GM23338 (cell line): ENCODE data around the gene PCDHGA4. TPM values are rescaled to one million over a fixed set of nuclear protein-coding genes. Genes with fewer than 3 reads are reported as not detected.

Experiments used
- ATAC-seq: fragments of 200-7000 bp; cut with Tn5 transposase; 3 replicates; pipeline ENCODE4 v1.9.1; 2020
- DNase-seq: peaks from one replicate; pipeline ENCODE4 v3.0.0-alpha.2; 2015; ENCODE audit warnings: low spot score
- H2AFZ ChIP-seq: fragments of 200-600 bp; sonication (generic); 2 replicates; pipeline ENCODE4 v1.8.0; 2016; ENCODE audit warnings: antibody characterized with exemption, mild to moderate bottlenecking, moderate library complexity
- H3F3A ChIP-seq: fragments of 200-600 bp; sonication (generic); replicated peaks from 2 replicates; pipeline ENCODE4 v1.8.0; 2017; ENCODE audit warnings: antibody characterized with exemption, mixed run types, low read depth
- H3K27ac ChIP-seq: fragments of 200-600 bp; sonication (generic); 2 replicates; pipeline ENCODE4 v1.6.1; 2016; ENCODE audit warnings: low read depth
- H3K27me3 ChIP-seq: fragments of 200-600 bp; sonication (generic); 2 replicates; pipeline ENCODE4 v1.8.0; 2016; ENCODE audit warnings: mild to moderate bottlenecking, mixed run types, moderate library complexity; ENCODE audit not compliant: insufficient read depth
- H3K36me3 ChIP-seq: fragments of 200-600 bp; sonication (generic); 2 replicates; pipeline ENCODE4 v1.8.0; 2016; ENCODE audit warnings: mild to moderate bottlenecking; ENCODE audit not compliant: insufficient read depth
- H3K4me1 ChIP-seq: fragments of 200-600 bp; sonication (generic); 2 replicates; pipeline ENCODE4 v1.8.0; 2016; ENCODE audit warnings: mild to moderate bottlenecking, moderate library complexity; ENCODE audit not compliant: insufficient read depth
- H3K4me2 ChIP-seq: fragments of 200-600 bp; sonication (generic); 2 replicates; pipeline ENCODE4 v1.7.1; 2017; ENCODE audit warnings: mixed run types
- H3K4me3 ChIP-seq: fragments of 200-600 bp; sonication (generic); 2 replicates; pipeline ENCODE4 v1.6.1; 2016; ENCODE audit warnings: mixed run types
- H3K79me2 ChIP-seq: fragments of 200-600 bp; sonication (generic); replicated peaks from 2 replicates; pipeline ENCODE4 v1.8.0; 2017; ENCODE audit warnings: mild to moderate bottlenecking; ENCODE audit not compliant: insufficient read depth
- H3K9me2 ChIP-seq: fragments of 200-600 bp; sonication (generic); 2 replicates; pipeline ENCODE4 v1.8.0; 2017; ENCODE audit not compliant: insufficient read depth
- H4K20me1 ChIP-seq: fragments of 200-600 bp; sonication (generic); replicated peaks from 2 replicates; pipeline ENCODE4 v1.8.0; 2017; ENCODE audit warnings: mild to moderate bottlenecking; ENCODE audit not compliant: insufficient read depth
- H3K27ac Mint-ChIP-seq: 2 replicates; pipeline ENCODE4 v1.8.0; 2020; ENCODE audit warnings: inconsistent platforms, mild to moderate bottlenecking, moderate library complexity, mixed read lengths
- H3K27me3 Mint-ChIP-seq: 3 replicates; pipeline ENCODE4 v1.8.0; 2022; ENCODE audit warnings: low read depth, mild to moderate bottlenecking, moderate library complexity, mixed read lengths, inconsistent platforms; ENCODE audit not compliant: insufficient read depth, poor library complexity
- H3K36me3 Mint-ChIP-seq: 3 replicates; pipeline ENCODE4 v1.8.0; 2021; ENCODE audit warnings: low read depth, mild to moderate bottlenecking, inconsistent platforms, moderate library complexity, mixed read lengths
- H3K4me1 Mint-ChIP-seq: 3 replicates; pipeline ENCODE4 v1.8.0; 2020; ENCODE audit warnings: mild to moderate bottlenecking, inconsistent platforms, mixed read lengths
- H3K4me3 Mint-ChIP-seq: 3 replicates; pipeline ENCODE4 v1.8.0; 2021; ENCODE audit warnings: moderate library complexity, mild to moderate bottlenecking, inconsistent platforms, mixed read lengths
- H3K9me3 Mint-ChIP-seq: 3 replicates; pipeline ENCODE4 v1.8.0; 2020; ENCODE audit warnings: moderate library complexity, mild to moderate bottlenecking, inconsistent platforms, mixed read lengths
- CTCF ChIP-seq, 2 experiments: fragments of 200-600 bp in 1 of 2; sonication (generic) in 1 of 2; conservative IDR thresholded peaks; 2 replicates each; pipeline versions ENCODE4 v1.5.1 to v1.6.1; 2016 to 2017; ENCODE audit warnings: antibody characterized with exemption in 2 of 2, low read depth in 2 of 2, mild to moderate bottlenecking in 2 of 2, moderate library complexity in 1 of 2
- EZH2 ChIP-seq: fragments of 200-600 bp; sonication (generic); IDR thresholded peaks from one replicate; pipeline ENCODE4 v1.8.0; 2017; ENCODE audit warnings: antibody characterized with exemption, mild to moderate bottlenecking, low read depth; ENCODE audit not compliant: unreplicated experiment
- EZH2phosphoT487 ChIP-seq: fragments of 200-600 bp; sonication (generic); IDR thresholded peaks from one replicate; pipeline ENCODE4 v1.8.1; 2018; ENCODE audit warnings: antibody characterized with exemption; ENCODE audit not compliant: unreplicated experiment
- POLR2AphosphoS5 ChIP-seq: IDR thresholded peaks from 2 replicates; pipeline ENCODE4 v1.6.1; 2016; ENCODE audit warnings: antibody characterized with exemption, low read depth
- STAT1 ChIP-seq: IDR thresholded peaks from one replicate; pipeline ENCODE4 v1.6.1; 2016; ENCODE audit warnings: antibody characterized with exemption; ENCODE audit not compliant: unreplicated experiment
- ZNF114 ChIP-seq: fragments of 250-450 bp; sonication (Bioruptor Pico); IDR thresholded peaks from 2 replicates; pipeline ENCODE4 v1.5.0; 2020; ENCODE audit warnings: mild to moderate bottlenecking, moderate library complexity
- polyA plus RNA-seq: library from polyadenylated mRNA; unstranded; fragments of >200 nt; fragmentation: Nextera tagmentation; extraction: Ambion mirVana; gene quantifications from 2 replicates; pipeline ENCODE4 v1.2.1, GENCODE V29; 2016
- total RNA-seq: library from RNA; depleted of rRNA; stranded (reverse); fragments of >200 nt; shearing (Covaris generic); gene quantifications from 2 replicates; pipeline ENCODE4 v1.2.3, GENCODE V29; 2014

The PCDHGA4 gene
- total and polyA plus RNA-seq, 2 experiments from 2014 or later: 0.99 to 7.2 TPM

DNA sequence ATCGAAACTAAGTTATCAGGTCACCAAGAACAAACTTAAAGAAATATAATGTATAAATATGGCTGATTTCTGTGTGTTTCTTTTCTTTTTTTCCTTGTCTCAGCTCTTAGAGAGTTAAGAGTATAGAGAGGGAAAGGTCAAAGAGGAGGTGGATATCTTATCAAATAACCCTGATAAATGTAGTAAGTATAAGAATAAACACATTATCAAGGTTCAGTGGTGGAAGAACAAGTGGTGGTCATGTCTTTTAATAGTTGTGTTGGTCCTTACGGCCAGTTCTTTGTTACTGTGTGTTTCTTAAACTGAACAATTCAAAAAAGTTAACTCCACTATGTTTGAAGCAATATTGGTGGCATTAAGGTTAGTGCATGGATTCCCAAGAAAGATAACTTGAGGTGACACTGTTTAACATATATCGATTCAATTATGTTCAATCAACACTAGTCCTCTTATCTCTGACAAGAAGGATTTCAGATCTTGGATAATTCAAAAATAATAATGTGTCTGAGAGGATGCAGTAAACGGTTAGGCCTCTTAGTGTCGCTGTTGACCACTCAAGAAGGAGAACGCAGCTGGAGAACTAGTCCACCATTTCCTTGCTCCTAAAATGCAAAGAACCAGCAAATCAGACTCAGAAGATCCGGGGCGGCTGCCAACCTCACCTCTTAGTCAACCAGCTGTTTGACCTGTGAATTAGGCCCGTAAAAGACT is 11.4 kb upstream of the PCDHGA4 start, which contains the start of gene PCDHGA3:
TSS of gene PCDHGA3 (plus strand) at position 588 of the 711 bp plus-strand sequence. CDS start 205 bp downstream, outside the sequence.
- no peaks in the 10 kb centered on the region for H3K9me2 ChIP-seq
- no peaks in the 10 kb centered on the region for H3K4me1 ChIP-seq
- H3K27me3 Mint-ChIP-seq: peaks cover 2% of the 10 kb centered on the region
- TF ChIP-seq EZH2phosphoT487 (no peak), ZNF114 (CRISPR knock-in tag) (no peak), STAT1 (no peak), CTCF (conservative IDR thresholded peaks at IDR 0.05; ENCODE audit: low read depth in 2 of 2) (peak; percentile 72 to 74)
- H3K79me2 ChIP-seq: no peaks in the 10 kb centered on the region
- no peaks in the 10 kb centered on the region for H3F3A ChIP-seq
- no peak within 1 kb of the TSS for H3K4me2 ChIP-seq
- peak within 1 kb of the TSS; percentile 66; the same call in 1 of the 2 replicates for H2AFZ ChIP-seq
- no peaks in the 10 kb centered on the region for H4K20me1 ChIP-seq
- H3K27ac ChIP-seq: no peak within 1 kb of the TSS
- no peak within 1 kb of the TSS for H3K27ac Mint-ChIP-seq
- no peak within 1 kb of the TSS for H3K4me3 ChIP-seq
- ATAC-seq (no peak), DNase-seq (peak; percentile 79)
- H3K9me3 Mint-ChIP-seq: peaks cover 76% of the 10 kb centered on the region
- no peaks in the 10 kb centered on the region for H3K27me3 ChIP-seq
- no peaks in the 10 kb centered on the region for H3K36me3 ChIP-seq
- no peaks in the 10 kb centered on the region; the same call in 2 of the 3 replicates for H3K4me1 Mint-ChIP-seq
- H3K4me3 Mint-ChIP-seq: no peak within 1 kb of the TSS
- H3K36me3 Mint-ChIP-seq: peaks cover 38% of the 10 kb centered on the region

- H3K4me3 ChIP-seq: no peak overlapping the region
- no peak overlapping the region for H3K4me3 Mint-ChIP-seq
- H3K27me3 Mint-ChIP-seq: peaks cover 2% of the 10 kb centered on the region
- H3K79me2 ChIP-seq: no peaks in the 10 kb centered on the region
- H3K4me1 Mint-ChIP-seq: no peaks in the 10 kb centered on the region; the same call in 2 of the 3 replicates
- H3K27ac Mint-ChIP-seq: no peak overlapping the region
- peaks cover 70% of the 10 kb centered on the region for H3K9me3 Mint-ChIP-seq
- H3K36me3 Mint-ChIP-seq: peaks cover 34% of the 10 kb centered on the region
- H3K27ac ChIP-seq: no peak overlapping the region
- no peaks in the 10 kb centered on the region for H3K27me3 ChIP-seq
- H3K36me3 ChIP-seq: no peaks in the 10 kb centered on the region
- H3F3A ChIP-seq: no peaks in the 10 kb centered on the region
- no peaks in the 10 kb centered on the region for H3K9me2 ChIP-seq
- TF ChIP-seq CTCF (conservative IDR thresholded peaks at IDR 0.05; ENCODE audit: low read depth in 2 of 2) (0 out of 4 replicates have a peak, but pooled peaks of 1 of the 2 experiments have one; percentile 8), EZH2 (no peak), ZNF114 (CRISPR knock-in tag) (no peak), STAT1 (no peak), POLR2AphosphoS5 (no peak)
- no peak overlapping the region for H3K4me2 ChIP-seq
- ATAC-seq (no peak), DNase-seq (no peak)
- no peaks in the 10 kb centered on the region for H3K4me1 ChIP-seq
- H4K20me1 ChIP-seq: no peaks in the 10 kb centered on the region
- peak overlapping the region; percentile 66; the same call in 1 of the 2 replicates for H2AFZ ChIP-seq
Measured at GRCh38 chr5:141343953-141344463, 10.8 kb upstream of the PCDHGA4 start.
